Right hindlimb (tissue), 1 donor: ENCODE measurements around the gene RTN1.
A peak's percentile ranks its signal among the peaks of the same experiment; 100 is the strongest.

Experiments
- DNase-seq: peaks from one replicate; pipeline ENCODE4 v3.0.0-alpha.2; 2018

The RTN1 gene, protein sequence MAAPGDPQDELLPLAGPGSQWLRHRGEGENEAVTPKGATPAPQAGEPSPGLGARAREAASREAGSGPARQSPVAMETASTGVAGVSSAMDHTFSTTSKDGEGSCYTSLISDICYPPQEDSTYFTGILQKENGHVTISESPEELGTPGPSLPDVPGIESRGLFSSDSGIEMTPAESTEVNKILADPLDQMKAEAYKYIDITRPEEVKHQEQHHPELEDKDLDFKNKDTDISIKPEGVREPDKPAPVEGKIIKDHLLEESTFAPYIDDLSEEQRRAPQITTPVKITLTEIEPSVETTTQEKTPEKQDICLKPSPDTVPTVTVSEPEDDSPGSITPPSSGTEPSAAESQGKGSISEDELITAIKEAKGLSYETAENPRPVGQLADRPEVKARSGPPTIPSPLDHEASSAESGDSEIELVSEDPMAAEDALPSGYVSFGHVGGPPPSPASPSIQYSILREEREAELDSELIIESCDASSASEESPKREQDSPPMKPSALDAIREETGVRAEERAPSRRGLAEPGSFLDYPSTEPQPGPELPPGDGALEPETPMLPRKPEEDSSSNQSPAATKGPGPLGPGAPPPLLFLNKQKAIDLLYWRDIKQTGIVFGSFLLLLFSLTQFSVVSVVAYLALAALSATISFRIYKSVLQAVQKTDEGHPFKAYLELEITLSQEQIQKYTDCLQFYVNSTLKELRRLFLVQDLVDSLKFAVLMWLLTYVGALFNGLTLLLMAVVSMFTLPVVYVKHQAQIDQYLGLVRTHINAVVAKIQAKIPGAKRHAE

DNA sequence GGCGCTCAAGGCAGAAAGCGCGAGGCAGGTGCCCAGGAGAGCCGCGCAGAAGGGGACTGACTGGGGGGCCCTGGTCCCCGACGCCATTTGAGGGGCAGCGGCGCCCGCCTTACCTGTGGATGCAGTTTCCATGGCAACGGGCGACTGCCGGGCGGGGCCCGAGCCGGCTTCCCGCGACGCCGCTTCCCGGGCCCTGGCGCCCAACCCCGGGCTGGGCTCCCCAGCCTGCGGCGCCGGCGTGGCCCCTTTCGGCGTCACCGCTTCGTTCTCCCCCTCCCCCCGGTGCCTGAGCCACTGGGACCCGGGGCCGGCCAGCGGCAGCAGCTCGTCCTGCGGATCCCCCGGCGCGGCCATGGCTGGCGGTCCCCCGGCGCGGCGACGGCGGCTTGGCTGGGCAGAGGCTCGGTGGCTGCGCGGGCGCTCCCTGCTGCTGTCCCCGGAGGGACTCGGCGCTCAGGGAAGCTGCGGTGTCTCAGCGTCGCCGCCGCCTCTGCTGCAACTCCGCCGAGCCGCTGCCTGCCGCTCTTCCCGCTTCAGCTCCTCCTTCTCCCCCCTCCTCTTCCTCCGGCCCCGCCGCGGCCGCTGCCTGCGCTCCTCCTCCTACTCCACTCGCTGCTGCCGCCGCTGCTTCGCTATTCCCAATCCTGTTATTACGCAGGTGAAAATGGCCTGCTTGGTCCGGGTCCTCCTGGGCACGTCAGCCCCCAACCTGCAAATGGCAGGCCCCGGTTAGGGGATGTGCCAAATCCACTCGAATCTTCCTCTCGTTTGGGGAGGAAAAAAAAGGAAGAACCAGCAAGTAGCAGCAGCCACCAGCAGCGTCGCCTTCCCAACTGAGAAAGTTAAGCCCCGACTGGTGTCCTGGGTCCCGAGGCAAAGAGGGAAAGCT, at the start of gene RTN1:
RTN1 (minus strand) TSS at position 500 of the 889 bp plus-strand sequence; CDS start at position 354, 146 bp downstream.
- peak; percentile 73 for DNase-seq

DNA sequence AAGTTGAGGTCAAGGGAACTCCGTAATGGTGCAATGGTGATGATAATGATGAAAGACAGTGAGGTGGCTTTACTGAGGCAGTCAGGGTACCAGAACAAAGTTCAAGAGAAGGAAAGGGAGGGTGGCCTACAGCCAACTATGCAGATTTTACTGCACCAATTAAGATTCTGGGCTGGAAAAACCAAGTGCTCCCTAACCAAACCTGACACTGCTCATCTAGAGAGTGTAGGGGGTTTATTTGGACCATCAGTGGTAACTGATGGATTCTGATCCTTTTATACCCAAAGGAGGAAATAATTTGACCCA, 49.8 kb upstream of the RTN1 start:
- DNase-seq: no peak

DNA sequence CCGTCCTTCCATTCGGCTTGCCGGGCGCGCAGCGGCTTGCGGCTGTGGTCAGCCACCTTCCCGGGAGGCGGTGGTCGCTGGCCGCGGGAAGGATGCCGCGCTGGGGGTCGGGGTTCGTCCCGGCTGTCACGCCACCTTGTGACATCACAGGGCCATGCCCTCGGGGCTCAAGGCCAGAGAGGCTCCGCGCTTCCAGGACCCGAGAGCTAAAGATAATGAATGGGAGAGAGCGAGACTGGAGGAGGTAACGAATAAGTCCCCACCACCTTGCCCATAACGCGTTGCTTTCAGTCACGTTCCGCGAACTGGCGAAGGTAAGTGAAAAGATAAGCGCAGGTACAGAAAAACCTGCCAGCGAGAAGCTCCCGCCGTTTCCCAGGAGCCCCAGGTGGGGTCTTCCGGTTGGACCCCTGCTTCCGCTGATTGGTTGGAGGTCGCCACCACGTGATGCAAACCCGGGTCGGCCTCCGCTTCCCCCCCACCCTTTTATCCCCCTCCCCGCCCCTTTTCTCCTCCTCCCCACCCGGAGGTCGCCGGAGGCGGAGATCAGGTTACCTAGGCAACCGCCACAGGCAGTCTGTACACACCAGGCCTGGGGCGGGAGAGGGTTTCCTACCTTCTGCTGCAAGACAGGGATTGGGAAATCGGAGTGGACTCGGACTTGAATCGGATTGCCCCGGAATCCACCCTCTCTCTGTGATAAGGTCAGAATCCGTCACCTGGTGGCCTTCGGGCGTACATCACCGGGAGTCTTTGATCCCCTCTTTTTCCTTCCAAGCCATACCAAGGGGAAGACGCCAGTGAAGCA, 49.2 kb upstream of the RTN1 start, which contains the start of gene LRRC9:
LRRC9 (plus strand) TSS at position 575 of the 808 bp plus-strand sequence.
- peak; percentile 77 for DNase-seq

DNA sequence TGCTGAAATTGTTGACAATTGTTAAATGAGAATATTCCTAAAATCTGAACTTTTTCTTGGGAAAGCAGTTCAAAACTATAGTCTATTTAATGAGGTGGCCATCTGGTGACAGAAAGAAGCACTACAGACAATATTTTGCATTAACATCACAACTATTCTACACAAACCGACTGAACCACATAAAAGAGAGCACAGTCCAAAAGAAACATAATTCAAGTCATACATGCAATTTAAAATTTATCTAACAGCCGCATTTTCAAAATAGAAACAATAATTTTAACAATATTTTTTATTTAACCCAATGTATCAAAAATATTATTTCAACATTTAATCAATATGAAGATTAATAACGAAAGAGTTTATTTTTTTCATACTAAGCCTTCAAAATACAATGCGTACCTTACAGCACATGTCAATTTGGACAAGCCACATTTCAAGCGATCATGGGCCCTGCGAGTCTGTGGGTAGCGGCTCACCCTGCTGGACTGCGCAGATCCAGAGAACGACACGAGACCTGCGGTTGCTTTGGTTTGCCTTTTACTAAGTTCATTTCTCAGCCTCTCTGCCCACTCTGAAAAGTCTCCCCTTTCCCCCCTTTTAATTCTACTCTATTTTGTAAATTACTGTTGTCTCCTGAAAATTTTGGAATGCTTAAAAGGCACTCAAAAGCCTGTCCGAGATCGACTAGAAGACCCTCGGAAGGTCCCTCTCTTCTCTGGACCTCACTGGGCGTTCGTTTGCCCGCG, 48.4 kb upstream of the RTN1 start:
- DNase-seq: no peak

DNA sequence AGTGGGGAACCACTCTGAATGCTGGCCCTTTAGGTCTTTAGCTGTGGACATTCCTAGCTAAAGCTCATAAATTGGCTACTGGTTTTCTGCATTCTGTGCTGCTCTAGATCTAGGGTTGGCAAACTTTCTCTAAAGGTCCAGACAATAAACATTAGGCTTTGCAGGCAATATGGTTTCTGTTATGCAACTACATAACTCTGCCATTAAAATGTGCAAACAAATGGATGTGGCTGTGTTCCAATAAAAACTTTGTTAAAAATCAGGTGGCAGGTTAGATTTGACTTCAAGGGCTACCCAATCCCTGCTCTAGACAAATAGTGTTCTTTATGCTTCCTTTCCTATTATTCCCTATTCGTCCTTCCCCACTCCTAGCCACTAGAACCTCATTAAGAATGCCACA, 42.6 kb upstream of the RTN1 start:
- no peak for DNase-seq

DNA sequence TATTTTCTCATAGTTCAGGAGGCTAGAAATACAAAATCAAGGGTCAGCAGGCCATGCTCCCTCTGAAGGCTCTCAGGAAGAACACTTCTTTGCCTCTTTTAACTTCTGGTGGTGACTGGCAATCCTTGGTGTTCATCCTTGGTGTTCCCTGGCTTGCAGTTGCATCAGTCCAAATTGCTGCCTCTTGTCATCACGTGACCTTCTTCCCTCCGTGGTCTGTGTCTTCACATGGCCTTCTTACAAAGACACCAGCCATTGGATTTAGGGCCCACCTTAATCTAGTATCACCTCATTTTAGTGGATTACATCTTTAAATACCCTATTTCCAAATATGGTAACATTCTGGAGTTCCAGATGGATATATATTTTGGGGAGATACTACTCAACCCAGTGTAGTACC, 41.9 kb upstream of the RTN1 start:
- DNase-seq: no peak

GRCh38 chr14:59905188-59905587, 34.6 kb upstream of the RTN1 start:
- DNase-seq: no peak

- DNase-seq: no peak
These were observed 33.6 kb upstream of the RTN1 start for GRCh38 chr14:59904184-59904583.

DNA sequence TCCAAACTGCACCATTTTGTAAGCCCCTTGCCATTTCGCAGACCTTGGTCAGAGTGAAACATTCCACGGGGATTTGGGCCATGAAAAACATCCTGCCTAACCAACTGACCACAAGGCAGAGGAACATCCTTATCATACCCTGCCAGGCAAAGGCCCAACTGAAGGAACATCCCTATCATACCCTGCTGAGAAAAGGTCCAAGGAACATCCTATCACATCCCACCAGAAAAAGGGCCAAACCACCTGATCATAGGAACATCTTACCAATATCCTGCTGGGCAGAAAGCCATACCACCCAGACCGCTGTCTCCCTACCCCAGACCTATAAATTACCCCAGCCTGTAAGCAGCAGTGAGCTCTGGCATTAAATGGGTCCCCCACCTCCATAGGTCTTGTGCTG, 30.0 kb upstream of the RTN1 start:
- no peak for DNase-seq

GRCh38 chr14:59897757-59898383, 27.3 kb upstream of the RTN1 start:
- DNase-seq: peak; percentile 30

DNA sequence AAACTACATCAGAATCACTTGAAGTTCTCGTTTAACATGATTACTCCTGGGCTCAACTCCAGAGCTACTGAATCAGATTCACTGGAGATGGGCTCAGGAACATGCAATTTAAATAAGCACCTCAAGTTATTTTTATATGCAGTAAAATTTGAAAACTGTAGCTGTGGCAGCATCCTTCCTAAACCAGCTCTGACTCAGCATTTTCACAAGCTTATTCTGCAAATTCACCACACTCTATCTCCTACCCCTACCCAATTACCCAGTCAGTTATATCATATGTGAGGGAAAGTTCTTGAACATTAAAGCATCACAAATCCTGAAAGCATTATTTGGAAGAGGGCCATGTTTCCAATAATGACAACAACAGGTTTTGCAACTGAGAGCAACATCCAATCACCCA, 25.1 kb upstream of the RTN1 start:
- no peak for DNase-seq

- DNase-seq: no peak
These were observed 20.1 kb upstream of the RTN1 start for GRCh38 chr14:59890676-59891075.

DNA sequence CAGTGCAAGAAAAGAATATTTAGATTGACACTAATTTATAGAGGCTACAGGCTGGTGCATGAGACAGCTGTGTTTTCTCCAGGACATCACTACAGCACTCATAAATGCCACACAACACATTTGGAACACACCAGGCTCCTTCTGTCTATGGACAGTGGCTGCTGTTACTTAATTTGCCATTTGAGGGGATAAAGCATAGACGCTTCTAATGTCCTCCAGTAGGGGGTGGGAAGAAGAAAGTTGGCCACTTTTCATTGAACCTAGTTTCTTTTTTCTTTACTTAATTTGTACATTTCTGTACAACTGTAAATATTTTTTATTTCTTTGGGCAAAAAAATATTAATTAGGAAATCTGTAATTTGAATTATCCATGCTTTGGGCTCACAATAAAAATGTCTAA, 12.4 kb upstream of the RTN1 start:
- no peak for DNase-seq

DNA sequence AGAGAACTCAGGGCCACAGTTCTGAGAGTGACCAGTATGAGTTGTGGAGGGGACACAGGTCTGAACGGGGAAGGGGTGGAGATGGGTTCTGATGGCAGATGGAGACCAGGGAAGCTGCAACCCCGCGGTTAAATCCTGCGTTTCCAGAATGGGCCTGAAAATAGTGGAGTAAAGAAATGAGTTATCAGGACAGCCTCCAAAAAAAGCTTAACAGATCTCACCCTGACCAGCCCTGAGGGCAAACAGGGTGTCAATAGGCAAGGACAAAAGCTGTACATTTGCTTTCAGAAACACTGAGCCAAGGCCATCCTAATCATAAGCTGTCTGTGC, 555 bp upstream of the RTN1 start:
- no peak for DNase-seq

DNA sequence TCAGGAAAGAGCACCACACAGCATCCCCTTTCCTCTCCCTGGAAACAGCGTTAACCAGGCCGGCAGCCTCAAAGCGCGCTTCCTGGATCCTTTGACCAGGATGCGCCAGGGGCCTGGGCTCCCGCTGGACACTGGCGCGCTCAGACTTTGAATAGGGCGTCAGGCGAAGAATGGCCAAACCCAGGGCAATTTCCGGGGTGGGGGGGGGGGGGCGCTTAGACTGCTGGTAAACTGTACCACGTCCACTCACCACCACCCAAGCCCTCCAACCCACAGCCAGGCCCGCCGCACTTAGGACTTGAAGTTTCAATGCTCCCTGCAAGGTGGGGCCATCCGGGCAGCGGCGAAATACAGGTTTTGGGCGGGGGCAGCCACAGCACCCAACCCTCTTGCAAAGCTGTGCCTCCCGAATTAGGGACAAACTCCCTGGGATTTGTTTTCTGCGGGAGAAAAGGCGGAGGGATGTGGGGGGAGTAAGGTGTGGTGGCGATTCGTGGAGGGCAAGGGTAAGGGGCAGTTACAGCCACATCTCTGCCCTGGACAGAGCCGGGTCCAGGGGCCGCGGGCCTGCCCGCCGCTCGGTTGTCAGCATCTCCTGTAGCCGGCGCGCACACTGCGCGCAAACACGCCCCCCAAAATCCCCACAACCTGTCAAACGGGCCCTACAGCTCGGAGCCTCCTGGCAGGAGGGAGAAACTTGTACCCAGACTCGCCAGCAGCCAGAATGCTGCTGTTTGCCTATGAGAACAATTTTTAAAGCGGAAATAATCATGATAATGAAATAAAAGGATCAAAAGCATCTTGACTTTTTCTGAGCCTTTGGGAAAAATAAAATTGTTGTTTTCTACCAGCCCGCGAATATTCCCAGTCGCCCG, 958 bp downstream of the RTN1 start:
- peak; percentile 21 for DNase-seq

DNA sequence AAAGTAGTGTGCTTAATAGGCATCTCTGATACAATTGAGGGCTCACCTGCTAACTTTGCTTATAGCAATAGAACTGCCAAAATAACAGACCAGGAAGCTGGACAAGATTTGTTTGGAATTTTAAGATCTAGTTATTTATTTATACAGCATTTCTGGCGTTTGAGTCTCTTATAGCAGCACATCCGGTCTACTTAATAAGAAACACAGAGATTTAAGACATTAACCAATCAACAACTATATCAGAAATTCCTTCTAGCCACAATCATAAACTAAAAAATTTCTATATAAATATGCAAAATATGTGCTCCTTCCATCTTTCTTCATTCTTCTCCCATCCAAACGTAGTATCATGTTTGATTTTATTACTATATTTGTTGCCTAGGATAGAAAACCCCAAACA, 2.6 kb downstream of the RTN1 start:
- no peak for DNase-seq

DNA sequence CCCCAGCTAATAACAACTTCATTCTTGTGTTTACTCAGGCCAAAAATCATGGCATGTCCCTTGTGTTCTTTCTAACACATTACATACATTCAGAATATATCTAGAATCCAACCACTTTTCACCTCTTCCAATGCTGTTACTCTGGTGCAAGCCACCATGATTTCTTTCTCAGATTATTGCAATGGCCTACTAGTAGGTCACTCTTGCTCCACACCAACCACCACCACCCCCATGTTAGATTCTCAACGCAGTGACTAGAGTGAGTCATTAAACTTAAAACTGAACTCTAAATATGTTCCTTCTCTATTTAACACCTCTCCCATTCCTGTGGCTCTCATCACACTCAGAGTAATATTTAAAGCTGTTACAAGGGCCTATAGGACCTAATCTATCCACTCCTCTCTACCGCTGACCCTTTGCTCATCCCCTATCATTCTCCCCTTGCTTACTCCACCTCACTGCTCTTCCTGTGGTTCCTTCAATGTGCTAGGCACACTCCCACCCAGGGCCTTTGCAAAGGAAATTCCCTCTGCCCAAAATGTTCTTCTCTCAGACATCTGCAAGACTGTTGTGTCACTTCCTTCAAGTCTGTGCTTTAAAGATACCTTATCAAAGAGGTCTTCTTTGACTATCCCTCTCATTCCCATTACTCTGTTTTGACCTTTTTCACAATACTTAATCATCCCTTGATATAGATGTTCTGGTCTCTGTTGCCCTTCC, 6.6 kb downstream of the RTN1 start:
- no peak for DNase-seq

DNA sequence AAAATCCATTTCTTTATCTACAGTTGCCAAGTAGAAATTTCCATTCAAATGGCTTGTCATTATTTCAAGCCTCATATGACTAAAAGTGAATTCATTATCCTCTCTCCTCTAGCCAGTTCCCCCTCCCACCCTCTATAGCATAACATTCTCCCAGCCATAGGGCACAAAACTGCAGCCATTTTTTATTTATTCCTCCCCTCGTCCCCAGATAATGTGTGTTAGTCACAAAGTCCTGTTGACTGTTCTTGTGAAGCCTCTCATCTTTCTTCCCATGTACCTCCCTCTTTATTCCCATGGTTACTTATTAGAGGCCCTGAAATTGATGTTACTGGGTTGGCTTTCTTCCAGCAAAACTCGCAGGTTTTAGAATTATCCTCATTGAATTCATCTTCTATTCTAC, 13.2 kb downstream of the RTN1 start:
- no peak for DNase-seq

GRCh38 chr14:59852350-59852749, 18.2 kb downstream of the RTN1 start:
- no peak for DNase-seq

GRCh38 chr14:59850458-59850857, 20.1 kb downstream of the RTN1 start:
- no peak for DNase-seq
